Common myeloid progenitor, CD34-positive (primary cell): ENCODE data around the gene JTB.

Experiments used
- CTCF ChIA-PET: fragments of 350-600 bp; sonication (Branson Sonifier 250); formaldehyde crosslinking; loops from one replicate; lab custom pipeline; 2021; ENCODE audit warnings: antibody characterized with exemption; lab: Charles Lee
- POLR2A ChIA-PET: fragments of 350-600 bp; sonication (Branson Sonifier 250); formaldehyde crosslinking; loops from one replicate; lab custom pipeline; 2021; ENCODE audit warnings: antibody characterized with exemption; lab: Charles Lee
- DNase-seq, 3 donors: peaks; one replicate each; pipeline versions ENCODE4 v3.0.0 to v3.0.0-alpha.2; 2013
- H3K27ac ChIP-seq, 2 experiments: 1 replicate in 1 of 2; 2 replicates in 1 of 2; pipeline ENCODE4 v1.7.0; 2013; ENCODE audit warnings: inconsistent platforms in 2 of 2, low read length in 2 of 2, mild to moderate bottlenecking in 2 of 2, low read depth in 1 of 2, moderate library complexity in 1 of 2; ENCODE audit not compliant: severe bottlenecking in 2 of 2, insufficient read depth in 1 of 2, poor library complexity in 1 of 2
- H3K27me3 ChIP-seq, 5 experiments: replicated peaks in 2 of 5; 1 replicate in 3 of 5; 2 replicates in 2 of 5; pipeline versions ENCODE4 v1.6.1 to v1.7.0; 2013; ENCODE audit warnings: low read length in 4 of 5, mild to moderate bottlenecking in 2 of 5, moderate library complexity in 2 of 5, inconsistent platforms in 1 of 5; ENCODE audit not compliant: insufficient read depth in 5 of 5, control insufficient read depth in 4 of 5
- H3K36me3 ChIP-seq, 4 experiments: 1 replicate in 2 of 4; 2 replicates in 2 of 4; pipeline versions ENCODE4 v1.6.1 to v1.7.0; 2013; ENCODE audit warnings: low read length in 3 of 4, control low read depth in 1 of 4, mild to moderate bottlenecking in 1 of 4; ENCODE audit not compliant: control insufficient read depth in 4 of 4, insufficient read depth in 4 of 4
- H3K4me1 ChIP-seq, 4 experiments: 1 replicate in 3 of 4; 2 replicates in 1 of 4; pipeline versions ENCODE4 v1.6.1 to v1.7.1; 2013; ENCODE audit warnings: low read length in 3 of 4, mild to moderate bottlenecking in 3 of 4, control low read depth in 1 of 4, inconsistent platforms in 1 of 4, moderate library complexity in 1 of 4; ENCODE audit not compliant: control insufficient read depth in 4 of 4, insufficient read depth in 4 of 4; ENCODE audit errors: control extremely low read depth in 1 of 4
- H3K4me3 ChIP-seq, 7 experiments: 1 replicate in 4 of 7; 2 replicates in 3 of 7; pipeline versions ENCODE4 v1.5.1 to v1.7.0; 2013; ENCODE audit warnings: mild to moderate bottlenecking in 7 of 7, low read length in 6 of 7, moderate library complexity in 6 of 7, inconsistent platforms in 2 of 7, low read depth in 2 of 7, control low read depth in 1 of 7; ENCODE audit not compliant: insufficient read depth in 4 of 7, control insufficient read depth in 1 of 7; ENCODE audit errors: extremely low read depth in 1 of 7
- H3K9me3 ChIP-seq, 5 experiments: 1 replicate in 4 of 5; 2 replicates in 1 of 5; pipeline versions ENCODE4 v1.6.1 to v1.7.1; 2013; ENCODE audit warnings: low read length in 4 of 5, mild to moderate bottlenecking in 2 of 5, inconsistent platforms in 1 of 5, low read depth in 1 of 5, moderate library complexity in 1 of 5; ENCODE audit not compliant: control insufficient read depth in 4 of 5, insufficient read depth in 2 of 5; ENCODE audit errors: control extremely low read depth in 1 of 5
- WGBS: methylation state at CpG from one replicate; pipeline ENCODE4 v1.1.5; 2013; ENCODE audit not compliant: insufficient coverage; 5-methylcytosine and 5-hydroxymethylcytosine counted together

JTB gene

DNA sequence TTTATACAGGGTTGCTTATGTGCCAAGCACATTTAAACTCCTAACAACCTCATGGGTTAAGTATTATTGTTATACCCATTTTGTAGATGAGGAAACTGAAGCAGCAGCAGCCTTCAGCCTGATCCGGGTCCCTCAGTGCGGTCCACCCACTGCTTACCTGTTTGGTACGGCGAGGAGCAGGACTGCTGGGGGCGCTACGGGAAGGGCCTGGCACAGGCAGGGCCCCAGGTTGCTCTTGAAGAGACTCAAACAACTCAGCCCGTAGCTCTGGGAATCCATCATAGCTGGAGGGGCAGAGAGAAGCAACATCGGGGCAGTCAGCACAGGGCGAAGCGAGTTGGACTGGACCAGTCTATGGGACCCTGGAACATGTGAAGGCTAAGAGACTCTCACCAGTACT, 40.1 kb downstream of the JTB start:
- ChIA-PET POLR2A (no interaction called here), CTCF (interaction anchor here (1.0 to 2.0 kb wide), 3 partner anchors 9 to 115 kb away, joined by 3 to 6 read pairs (median 6); partner anchors contain the start of gene DENND4B)
- peaks cover 11 to 92% (median 75%) of the 10 kb centered on the region in 4 experiments for H3K36me3 ChIP-seq
- no peak overlapping the region for H3K4me3 ChIP-seq
- no peaks in the 10 kb centered on the region for H3K9me3 ChIP-seq
- DNase-seq, result no peak
- no peaks in the 10 kb centered on the region for H3K4me1 ChIP-seq
- WGBS, result 96% methylated on average over 9 of the region's 10 CpGs
- H3K27me3 ChIP-seq, result no peaks in the 10 kb centered on the region
- no peak overlapping the region for H3K27ac ChIP-seq

DNA sequence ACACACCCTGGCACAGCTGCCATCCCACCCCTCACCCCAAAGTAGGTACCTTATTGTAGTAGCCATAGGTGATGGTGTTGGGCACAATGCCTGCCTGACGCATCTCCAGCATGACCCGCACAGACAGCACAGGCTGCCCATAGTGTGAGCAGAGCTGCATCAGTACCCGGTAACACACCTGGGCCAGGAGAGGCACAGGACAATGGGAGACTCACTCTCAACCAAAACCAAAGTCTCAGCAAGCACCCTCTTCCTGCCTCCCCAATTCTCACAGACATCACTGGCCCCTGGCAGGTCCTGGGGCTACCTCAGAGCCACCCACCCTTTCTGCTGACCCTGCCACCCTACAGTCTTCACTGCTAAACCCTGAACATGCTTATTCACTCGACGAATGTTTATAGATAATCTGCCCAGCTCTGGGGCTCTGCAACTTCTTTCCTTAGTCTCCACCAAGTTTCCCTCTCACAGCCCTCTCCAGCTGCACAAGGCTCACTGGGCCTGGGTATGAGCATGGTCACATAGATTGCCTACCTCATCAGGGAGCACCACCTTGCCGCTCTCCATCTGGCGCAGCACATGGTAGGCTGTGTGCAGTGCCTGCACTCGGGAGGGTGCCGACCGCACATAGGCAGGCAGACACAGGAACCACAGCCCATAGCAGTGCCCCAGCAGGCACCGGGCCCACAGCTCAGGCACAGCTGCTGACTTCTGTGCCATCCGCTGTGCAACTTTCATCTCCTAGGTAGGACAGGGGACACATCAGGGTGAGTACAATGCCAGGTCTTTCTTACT, 41.3 kb downstream of the JTB start:
- ChIA-PET CTCF (interaction anchor here (0.7 kb wide), 1 partner anchor 8 kb away, joined by 3 read pairs; no protein-coding TSS in a partner anchor), POLR2A (no interaction called here)
- Histone ChIP-seq H3K4me3 (no peak overlapping the region), H3K36me3 (peaks cover 11 to 86% (median 72%) of the 10 kb centered on the region in 4 experiments), H3K27ac (no peak overlapping the region), H3K9me3 (no peaks in the 10 kb centered on the region), H3K4me1 (no peaks in the 10 kb centered on the region), H3K27me3 (no peaks in the 10 kb centered on the region)
- WGBS, result 96% methylated on average over 10 of the region's 12 CpGs
- no peak for DNase-seq

GRCh38 chr1:153934746-153935145, 42.7 kb downstream of the JTB start:
- Histone ChIP-seq H3K36me3 (peaks cover 13 to 86% (median 68%) of the 10 kb centered on the region in 4 experiments), H3K9me3 (no peaks in the 10 kb centered on the region), H3K4me3 (no peak overlapping the region), H3K27ac (no peak overlapping the region), H3K27me3 (no peaks in the 10 kb centered on the region), H3K4me1 (no peaks in the 10 kb centered on the region)
- DNase-seq, result no peak
- ChIA-PET POLR2A (interaction anchor here (1.4 kb wide), 1 partner anchor 11 kb away, joined by 5 read pairs; no protein-coding TSS in a partner anchor), CTCF (interaction anchor here (0.6 to 2.5 kb wide), 2 partner anchors 9 kb away, joined by 3 to 10 read pairs; no protein-coding TSS in a partner anchor)
- WGBS, result 96% methylated on average over 9 of the region's 9 CpGs

GRCh38 chr1:153933955-153934354, 43.5 kb downstream of the JTB start:
- no peak overlapping the region for H3K4me3 ChIP-seq
- DNase-seq, result no peak
- WGBS, result 95% methylated on average over 11 of the region's 11 CpGs
- ChIA-PET CTCF (interaction anchor here (2.5 kb wide), 1 partner anchor 10 kb away, joined by 10 read pairs; no protein-coding TSS in a partner anchor), POLR2A (interaction anchor here (0.6 to 1.4 kb wide), 2 partner anchors 10 to 430 kb away, joined by 4 to 5 read pairs; no protein-coding TSS in a partner anchor)
- H3K4me1 ChIP-seq, result no peaks in the 10 kb centered on the region
- no peak overlapping the region for H3K27ac ChIP-seq
- no peaks in the 10 kb centered on the region for H3K9me3 ChIP-seq
- H3K27me3 ChIP-seq, result no peaks in the 10 kb centered on the region
- H3K36me3 ChIP-seq, result peaks cover 15 to 86% (median 65%) of the 10 kb centered on the region in 4 experiments

DNA sequence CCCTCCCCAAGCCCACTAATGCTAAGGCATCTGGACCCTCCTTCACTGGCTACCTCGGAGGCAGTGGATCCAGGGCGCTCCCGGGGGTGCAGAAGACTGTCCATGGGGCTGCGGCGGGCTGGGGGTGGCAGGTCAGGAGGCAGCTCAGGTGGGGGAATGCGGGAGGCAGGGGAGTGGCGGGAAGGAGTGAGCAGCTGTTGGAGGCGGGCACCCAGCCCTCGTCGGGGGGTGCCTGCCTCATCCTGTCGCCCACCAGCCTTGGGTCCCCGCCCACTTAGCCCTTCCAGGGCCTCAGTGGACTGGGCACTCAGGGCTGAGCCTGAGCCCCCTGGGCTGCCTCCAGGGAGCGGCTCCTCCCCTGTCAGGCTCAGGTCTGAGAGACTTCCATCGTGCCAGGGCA, 44.0 kb downstream of the JTB start:
- ChIA-PET POLR2A (interaction anchor here (0.6 to 1.4 kb wide), 2 partner anchors 10 to 430 kb away, joined by 4 to 5 read pairs; no protein-coding TSS in a partner anchor), CTCF (interaction anchor here (2.5 kb wide), 1 partner anchor 11 kb away, joined by 10 read pairs; no protein-coding TSS in a partner anchor)
- Histone ChIP-seq H3K9me3 (no peaks in the 10 kb centered on the region), H3K4me1 (no peaks in the 10 kb centered on the region), H3K27ac (no peak overlapping the region), H3K4me3 (no peak overlapping the region), H3K27me3 (no peaks in the 10 kb centered on the region), H3K36me3 (peaks cover 15 to 84% (median 63%) of the 10 kb centered on the region in 4 experiments)
- WGBS, result 98% methylated on average over 7 of the region's 14 CpGs
- no peak for DNase-seq

DNA sequence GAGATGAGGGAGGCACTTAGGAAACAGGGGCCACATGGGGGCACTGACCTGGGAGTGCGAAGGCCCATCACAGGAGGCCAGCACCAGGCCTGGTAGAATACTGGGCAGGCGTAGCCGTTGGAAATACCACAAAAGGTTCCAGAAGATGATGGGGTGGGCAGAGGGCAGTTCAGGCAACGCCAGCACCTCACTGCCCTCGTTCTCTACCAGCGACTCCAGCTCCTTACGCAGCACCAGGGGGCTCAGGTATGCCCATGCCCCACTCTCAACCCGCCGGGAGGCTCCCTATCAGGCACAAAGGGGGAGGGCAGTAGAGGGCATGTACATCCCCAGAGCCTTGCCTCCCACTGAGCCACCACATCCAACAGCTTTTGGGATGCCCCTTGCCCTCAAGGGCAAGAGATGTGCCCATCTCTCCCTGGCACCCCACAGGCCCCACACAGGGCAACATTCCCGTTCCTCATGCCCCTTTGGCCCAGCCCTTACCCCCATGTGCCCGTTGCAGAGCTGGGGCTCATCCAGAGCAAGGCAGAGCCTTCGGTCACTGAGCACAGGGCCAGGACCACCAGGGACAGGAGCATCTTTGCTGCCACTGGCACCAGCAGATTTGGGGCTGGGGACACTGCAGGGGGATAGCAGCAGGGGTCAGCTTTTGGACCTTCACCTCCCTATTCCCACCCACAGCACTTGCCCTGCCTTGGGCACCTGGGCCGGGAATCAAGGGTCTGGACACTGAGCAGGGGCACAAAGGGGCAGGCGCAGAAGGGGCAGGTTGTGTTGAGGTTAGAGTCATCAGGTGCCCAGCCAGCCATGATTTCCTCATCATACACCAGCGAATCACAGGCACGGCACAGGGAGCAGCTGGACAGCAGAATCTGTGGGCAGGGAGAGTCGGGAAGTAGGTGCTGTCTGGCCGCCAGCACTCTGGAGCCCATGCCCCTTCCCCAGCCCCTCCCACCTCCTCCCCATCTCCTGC, 45.0 kb downstream of the JTB start:
- POLR2A ChIA-PET, result no interaction called here
- Histone ChIP-seq H3K36me3 (peaks cover 13 to 78% (median 58%) of the 10 kb centered on the region in 4 experiments), H3K9me3 (no peaks in the 10 kb centered on the region), H3K27me3 (no peaks in the 10 kb centered on the region), H3K4me3 (no peak overlapping the region), H3K4me1 (no peaks in the 10 kb centered on the region), H3K27ac (no peak overlapping the region)
- no peak for DNase-seq
- 98% methylated on average over 15 of the region's 18 CpGs for WGBS
- CTCF ChIA-PET, result interaction anchor here (2.5 kb wide), 1 partner anchor 12 kb away, joined by 10 read pairs; no protein-coding TSS in a partner anchor
